Neural progenitor cell (in vitro differentiated cells): Measurements from ENCODE around the gene CCL13.

Experiments used
- EZH2 ChIP-seq: fragments of 200-600 bp; sonication (generic); IDR thresholded peaks from 2 replicates; pipeline ENCODE4 v1.6.1; 2017; ENCODE audit warnings: antibody characterized with exemption, mild to moderate bottlenecking, moderate library complexity
- TF ChIP-seq, protein P1 (sequence below): fragments of 200-600 bp; sonication (generic); IDR thresholded peaks from 2 replicates; pipeline ENCODE4 v1.5.1; 2017; ENCODE audit warnings: antibody characterized with exemption, mild to moderate bottlenecking

DNA sequence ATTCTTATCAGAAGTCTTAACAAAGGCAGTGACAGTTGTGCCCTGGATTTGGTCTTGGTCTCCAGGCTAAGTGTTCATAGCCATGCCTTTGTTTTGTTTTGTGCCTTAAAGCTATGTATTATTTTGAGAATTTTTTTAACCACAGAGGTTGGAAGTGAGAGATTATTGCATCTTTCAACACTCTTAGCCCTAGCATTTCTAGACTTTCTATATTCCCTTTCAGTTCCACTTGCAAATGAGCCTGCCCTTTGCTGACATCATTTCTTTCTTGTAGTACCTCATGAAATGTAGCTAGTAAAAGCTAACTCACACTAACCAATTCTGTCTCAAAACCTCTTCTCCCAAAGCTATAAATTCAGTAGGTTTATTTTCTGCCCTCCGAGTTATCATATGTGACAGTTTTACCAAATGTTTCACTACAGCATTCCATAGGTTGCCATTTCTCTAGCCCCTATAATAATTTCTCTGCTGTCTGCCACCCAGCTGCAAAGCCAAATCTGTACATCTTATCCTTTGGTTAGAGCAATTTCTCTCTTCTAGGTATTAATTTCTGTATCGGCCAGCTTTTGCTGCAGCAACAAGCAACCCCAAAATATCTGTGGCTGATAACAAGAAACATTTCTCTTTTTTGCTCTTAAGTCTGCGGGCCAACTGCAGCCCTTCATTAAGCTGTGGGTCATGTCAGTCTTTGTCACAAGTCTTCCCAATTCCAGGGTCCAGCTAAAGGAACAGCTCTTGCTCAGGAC is 21.0 kb downstream of the CCL13 start:
- TF ChIP-seq, protein P1, sequence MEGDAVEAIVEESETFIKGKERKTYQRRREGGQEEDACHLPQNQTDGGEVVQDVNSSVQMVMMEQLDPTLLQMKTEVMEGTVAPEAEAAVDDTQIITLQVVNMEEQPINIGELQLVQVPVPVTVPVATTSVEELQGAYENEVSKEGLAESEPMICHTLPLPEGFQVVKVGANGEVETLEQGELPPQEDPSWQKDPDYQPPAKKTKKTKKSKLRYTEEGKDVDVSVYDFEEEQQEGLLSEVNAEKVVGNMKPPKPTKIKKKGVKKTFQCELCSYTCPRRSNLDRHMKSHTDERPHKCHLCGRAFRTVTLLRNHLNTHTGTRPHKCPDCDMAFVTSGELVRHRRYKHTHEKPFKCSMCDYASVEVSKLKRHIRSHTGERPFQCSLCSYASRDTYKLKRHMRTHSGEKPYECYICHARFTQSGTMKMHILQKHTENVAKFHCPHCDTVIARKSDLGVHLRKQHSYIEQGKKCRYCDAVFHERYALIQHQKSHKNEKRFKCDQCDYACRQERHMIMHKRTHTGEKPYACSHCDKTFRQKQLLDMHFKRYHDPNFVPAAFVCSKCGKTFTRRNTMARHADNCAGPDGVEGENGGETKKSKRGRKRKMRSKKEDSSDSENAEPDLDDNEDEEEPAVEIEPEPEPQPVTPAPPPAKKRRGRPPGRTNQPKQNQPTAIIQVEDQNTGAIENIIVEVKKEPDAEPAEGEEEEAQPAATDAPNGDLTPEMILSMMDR, result no peak
- no peak for TF ChIP-seq EZH2
